ENCODE results near the gene INSL6. TPM values are rescaled to one million over a fixed set of nuclear protein-coding genes. Genes with fewer than 3 reads are reported as not detected.
"Not testable (repeated sequence)": the region's sequence is repeated elsewhere in the genome, so short reads cannot be mapped to it uniquely, and the experiment has no call there.

The INSL6 gene
- total RNA-seq, 1 donor from 2014 or later, result not detected

- H3K9ac ChIP-seq (ENCODE audit: low read depth in 1 of 3, low read length in 3 of 3), result no peak overlapping the region
- H3K9me3 ChIP-seq (ENCODE audit: control insufficient read depth in 3 of 3, low read length in 3 of 3), result peaks cover 0 to under 1% (median 0%) of the 10 kb centered on the region in 3 donors
- H3K4me3 ChIP-seq (ENCODE audit: low read length in 3 of 3), result no peak overlapping the region
- no peak overlapping the region for H3K27ac ChIP-seq (ENCODE audit: low read depth, low read length)
- H3K4me1 ChIP-seq (ENCODE audit: control insufficient read depth in 3 of 3, insufficient read depth in 3 of 3, low read length in 3 of 3), result no peaks in the 10 kb centered on the region
- H3K36me3 ChIP-seq (ENCODE audit: control insufficient read depth in 3 of 3, insufficient read depth in 3 of 3, low read length in 3 of 3), result no peaks in the 10 kb centered on the region
- H3K27me3 ChIP-seq (ENCODE audit: control insufficient read depth in 3 of 3, insufficient read depth in 3 of 3, low read length in 3 of 3), result peaks cover 0 to 5% (median 0%) of the 10 kb centered on the region in 3 donors
Measured at GRCh38 chr9:5184776-5185175, 663 bp downstream of the INSL6 start.

- H3K4me1 ChIP-seq (ENCODE audit: control insufficient read depth in 3 of 3, insufficient read depth in 3 of 3, low read length in 3 of 3); H3K9ac ChIP-seq (ENCODE audit: low read depth in 1 of 3, low read length in 3 of 3); H3K36me3 ChIP-seq (ENCODE audit: control insufficient read depth in 3 of 3, insufficient read depth in 3 of 3, low read length in 3 of 3); H3K27me3 ChIP-seq (ENCODE audit: control insufficient read depth in 3 of 3, insufficient read depth in 3 of 3, low read length in 3 of 3); H3K9me3 ChIP-seq (ENCODE audit: control insufficient read depth in 3 of 3, low read length in 3 of 3); H3K4me3 ChIP-seq (ENCODE audit: low read length in 3 of 3); H3K27ac ChIP-seq (ENCODE audit: low read depth, low read length): not testable (repeated sequence)
Measured at GRCh38 chr9:5180631-5181030, 4.8 kb downstream of the INSL6 start.

- Histone ChIP-seq H3K36me3 (ENCODE audit: control insufficient read depth in 3 of 3, insufficient read depth in 3 of 3, low read length in 3 of 3) (no peaks in the 10 kb centered on the region), H3K4me1 (ENCODE audit: control insufficient read depth in 3 of 3, insufficient read depth in 3 of 3, low read length in 3 of 3) (no peaks in the 10 kb centered on the region), H3K27me3 (ENCODE audit: control insufficient read depth in 3 of 3, insufficient read depth in 3 of 3, low read length in 3 of 3) (no peaks in the 10 kb centered on the region)
Measured at GRCh38 chr9:5178126-5178805, 7.2 kb downstream of the INSL6 start.

DNA sequence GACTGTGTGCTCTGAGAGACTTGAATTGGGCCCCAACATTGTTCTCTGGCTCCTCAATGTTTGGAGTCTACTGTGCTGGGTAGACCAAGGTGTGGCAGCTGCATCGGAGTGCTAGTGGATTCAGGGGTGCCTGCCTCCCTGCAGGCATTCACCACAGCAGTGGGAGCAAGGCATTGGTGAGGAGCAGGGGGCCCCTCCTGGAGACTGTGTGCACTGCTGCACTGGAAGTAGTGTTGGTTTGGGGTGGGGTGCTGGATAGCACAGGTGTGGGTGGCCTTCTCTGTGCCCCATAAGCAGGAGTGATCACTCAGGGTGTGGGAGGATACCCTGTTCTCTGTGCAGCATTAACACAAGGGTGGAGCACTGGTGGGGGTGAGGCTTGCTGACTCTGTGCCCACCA is 39.2 kb downstream of the INSL6 start:
- no peaks in the 10 kb centered on the region for H3K4me1 ChIP-seq (ENCODE audit: control insufficient read depth in 3 of 3, insufficient read depth in 3 of 3, low read length in 3 of 3)
- H3K27me3 ChIP-seq (ENCODE audit: control insufficient read depth in 3 of 3, insufficient read depth in 3 of 3, low read length in 3 of 3), result no peaks in the 10 kb centered on the region
- no peak overlapping the region for H3K27ac ChIP-seq (ENCODE audit: low read depth, low read length)
- H3K4me3 ChIP-seq (ENCODE audit: low read length in 3 of 3), result no peak overlapping the region
- H3K9me3 ChIP-seq (ENCODE audit: control insufficient read depth in 3 of 3, low read length in 3 of 3), result no peaks in the 10 kb centered on the region
- no peak overlapping the region for H3K9ac ChIP-seq (ENCODE audit: low read depth in 1 of 3, low read length in 3 of 3)
- H3K36me3 ChIP-seq (ENCODE audit: control insufficient read depth in 3 of 3, insufficient read depth in 3 of 3, low read length in 3 of 3), result peaks cover 10 to 33% (median 20%) of the 10 kb centered on the region in 3 donors

More at GRCh38 chr9:5178126-5178805, 7.2 kb downstream of the INSL6 start:
- no peak overlapping the region for H3K4me3 ChIP-seq (ENCODE audit: low read length in 3 of 3)
- H3K9ac ChIP-seq (ENCODE audit: low read depth in 1 of 3, low read length in 3 of 3), result no peak overlapping the region
- H3K9me3 ChIP-seq (ENCODE audit: control insufficient read depth in 3 of 3, low read length in 3 of 3), result peaks cover 0 to 3% (median 2%) of the 10 kb centered on the region in 3 donors
- H3K27ac ChIP-seq (ENCODE audit: low read depth, low read length), result no peak overlapping the region

DNA sequence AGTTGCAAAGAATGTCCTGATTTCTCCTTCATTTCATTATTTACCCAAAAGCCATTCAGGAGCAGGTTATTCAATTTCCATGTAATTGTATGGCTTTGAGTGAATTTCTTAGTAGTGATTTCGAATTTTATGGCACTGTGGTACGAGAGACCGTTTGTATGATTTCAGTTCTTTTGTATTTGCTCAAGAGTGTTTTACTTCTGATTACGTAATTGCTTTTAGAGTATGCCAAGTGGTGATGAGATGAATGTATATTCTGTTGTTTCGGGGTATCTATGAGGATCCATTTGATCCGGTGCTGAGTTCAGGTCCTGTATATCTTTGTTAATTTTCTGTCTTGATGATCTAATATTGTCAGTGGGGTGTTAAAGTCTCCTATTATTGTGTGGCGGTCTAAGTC is 41.2 kb downstream of the INSL6 start:
- Histone ChIP-seq H3K27me3 (ENCODE audit: control insufficient read depth in 3 of 3, insufficient read depth in 3 of 3, low read length in 3 of 3) (no peaks in the 10 kb centered on the region), H3K4me3 (ENCODE audit: low read length in 3 of 3) (no peak overlapping the region), H3K9me3 (ENCODE audit: control insufficient read depth in 3 of 3, low read length in 3 of 3) (no peaks in the 10 kb centered on the region), H3K9ac (ENCODE audit: low read depth in 1 of 3, low read length in 3 of 3) (no peak overlapping the region), H3K4me1 (ENCODE audit: control insufficient read depth in 3 of 3, insufficient read depth in 3 of 3, low read length in 3 of 3) (no peaks in the 10 kb centered on the region), H3K36me3 (ENCODE audit: control insufficient read depth in 3 of 3, insufficient read depth in 3 of 3, low read length in 3 of 3) (peaks cover 10 to 30% (median 20%) of the 10 kb centered on the region in 3 donors), H3K27ac (ENCODE audit: low read depth, low read length) (no peak overlapping the region)

GRCh38 chr9:5140151-5140550 is 45.3 kb downstream of the INSL6 start:
- no peaks in the 10 kb centered on the region for H3K9me3 ChIP-seq (ENCODE audit: control insufficient read depth in 3 of 3, low read length in 3 of 3)
- no peak overlapping the region for H3K4me3 ChIP-seq (ENCODE audit: low read length in 3 of 3)
- H3K27me3 ChIP-seq (ENCODE audit: control insufficient read depth in 3 of 3, insufficient read depth in 3 of 3, low read length in 3 of 3), result no peaks in the 10 kb centered on the region
- H3K4me1 ChIP-seq (ENCODE audit: control insufficient read depth in 3 of 3, insufficient read depth in 3 of 3, low read length in 3 of 3), result no peaks in the 10 kb centered on the region
- H3K9ac ChIP-seq (ENCODE audit: low read depth in 1 of 3, low read length in 3 of 3), result no peak overlapping the region
- H3K36me3 ChIP-seq (ENCODE audit: control insufficient read depth in 3 of 3, insufficient read depth in 3 of 3, low read length in 3 of 3), result peaks cover 0 to 6% (median 2%) of the 10 kb centered on the region in 3 donors
- no peak overlapping the region for H3K27ac ChIP-seq (ENCODE audit: low read depth, low read length)

DNA sequence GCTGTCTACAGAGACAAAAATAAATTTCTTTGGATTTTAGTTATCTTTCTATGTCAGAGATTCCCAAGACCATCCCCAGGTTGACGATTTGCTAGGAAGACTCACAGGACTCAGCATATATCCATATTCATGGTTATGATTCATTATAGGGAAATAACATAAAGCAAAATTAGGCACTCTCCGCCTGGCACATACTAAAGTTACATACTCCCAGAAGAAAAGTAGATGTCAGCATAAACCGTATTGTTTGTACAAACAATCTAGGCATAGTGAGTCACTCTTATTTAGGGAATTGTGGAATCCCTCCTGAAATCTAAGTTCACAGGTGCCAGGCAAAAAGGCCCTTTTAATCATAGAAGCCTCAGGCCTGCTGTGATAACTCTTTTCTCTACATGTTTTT is 62.9 kb downstream of the INSL6 start:
- H3K36me3 ChIP-seq (ENCODE audit: control insufficient read depth in 3 of 3, insufficient read depth in 3 of 3, low read length in 3 of 3), result peaks cover 9 to 22% (median 13%) of the 10 kb centered on the region in 3 donors
- H3K4me1 ChIP-seq (ENCODE audit: control insufficient read depth in 3 of 3, insufficient read depth in 3 of 3, low read length in 3 of 3), result no peaks in the 10 kb centered on the region
- no peaks in the 10 kb centered on the region for H3K9me3 ChIP-seq (ENCODE audit: control insufficient read depth in 3 of 3, low read length in 3 of 3)
- H3K9ac ChIP-seq (ENCODE audit: low read depth in 1 of 3, low read length in 3 of 3), result no peak overlapping the region
- H3K4me3 ChIP-seq (ENCODE audit: low read length in 3 of 3), result no peak overlapping the region
- no peak overlapping the region for H3K27ac ChIP-seq (ENCODE audit: low read depth, low read length)
- no peaks in the 10 kb centered on the region for H3K27me3 ChIP-seq (ENCODE audit: control insufficient read depth in 3 of 3, insufficient read depth in 3 of 3, low read length in 3 of 3)

DNA sequence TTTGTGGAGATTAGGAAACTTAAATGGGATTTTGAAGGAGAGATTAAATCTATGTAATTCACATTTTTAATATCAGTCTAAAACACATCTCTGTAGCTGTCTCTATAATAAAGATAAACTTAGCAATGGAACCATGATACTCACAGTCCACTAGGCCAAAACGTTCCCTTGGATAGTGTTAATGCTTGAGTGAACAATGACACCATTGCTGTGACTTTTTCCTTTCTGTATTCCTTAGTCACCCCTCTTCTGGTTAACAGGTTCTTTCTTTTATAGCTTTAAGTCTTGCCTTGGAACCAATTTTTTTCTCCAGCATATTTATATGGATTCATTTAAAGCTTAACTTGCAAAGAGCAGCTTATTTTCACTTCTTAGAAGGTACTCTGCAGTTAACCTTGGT is 63.3 kb downstream of the INSL6 start:
- no peak overlapping the region for H3K9ac ChIP-seq (ENCODE audit: low read depth in 1 of 3, low read length in 3 of 3)
- H3K9me3 ChIP-seq (ENCODE audit: control insufficient read depth in 3 of 3, low read length in 3 of 3), result no peaks in the 10 kb centered on the region
- peaks cover 9 to 20% (median 13%) of the 10 kb centered on the region in 3 donors for H3K36me3 ChIP-seq (ENCODE audit: control insufficient read depth in 3 of 3, insufficient read depth in 3 of 3, low read length in 3 of 3)
- no peak overlapping the region for H3K27ac ChIP-seq (ENCODE audit: low read depth, low read length)
- H3K4me1 ChIP-seq (ENCODE audit: control insufficient read depth in 3 of 3, insufficient read depth in 3 of 3, low read length in 3 of 3), result no peaks in the 10 kb centered on the region
- no peaks in the 10 kb centered on the region for H3K27me3 ChIP-seq (ENCODE audit: control insufficient read depth in 3 of 3, insufficient read depth in 3 of 3, low read length in 3 of 3)
- no peak overlapping the region for H3K4me3 ChIP-seq (ENCODE audit: low read length in 3 of 3)

- no peaks in the 10 kb centered on the region for H3K4me1 ChIP-seq (ENCODE audit: control insufficient read depth in 3 of 3, insufficient read depth in 3 of 3, low read length in 3 of 3)
- peaks cover 38 to 39% (median 38%) of the 10 kb centered on the region in 3 donors for H3K36me3 ChIP-seq (ENCODE audit: control insufficient read depth in 3 of 3, insufficient read depth in 3 of 3, low read length in 3 of 3)
- H3K9me3 ChIP-seq (ENCODE audit: control insufficient read depth in 3 of 3, low read length in 3 of 3), result no peaks in the 10 kb centered on the region
- no peak overlapping the region for H3K9ac ChIP-seq (ENCODE audit: low read depth in 1 of 3, low read length in 3 of 3)
- no peaks in the 10 kb centered on the region for H3K27me3 ChIP-seq (ENCODE audit: control insufficient read depth in 3 of 3, insufficient read depth in 3 of 3, low read length in 3 of 3)
- H3K27ac ChIP-seq (ENCODE audit: low read depth, low read length), result no peak overlapping the region
- no peak overlapping the region for H3K4me3 ChIP-seq (ENCODE audit: low read length in 3 of 3)
Measured at GRCh38 chr9:5113994-5114748, 71.3 kb downstream of the INSL6 start.

All from skeletal muscle tissue (tissue), 4 donors.